CD14-positive monocyte (primary cell): ENCODE results near the gene CYSLTR1. TPM values are rescaled to one million over a fixed set of nuclear protein-coding genes. Genes with fewer than 3 reads are reported as not detected.

Experiments used
- DNase-seq, 3 donors: peaks; one replicate each; pipeline ENCODE4 v3.0.0-alpha.2; 2011 to 2022
- H2AFZ ChIP-seq: 2 replicates; pipeline ENCODE4 v1.6.0; 2012; ENCODE audit warnings: mild to moderate bottlenecking, low read depth, low read length, inconsistent platforms; ENCODE audit not compliant: insufficient read depth, poor library complexity, severe bottlenecking
- H3K27ac ChIP-seq, 2 donors: 1 replicate in 1 of 2; 2 replicates in 1 of 2; pipeline ENCODE4 v1.5.1; 2012 to 2013; ENCODE audit warnings: low read length in 2 of 2, control low read depth in 1 of 2, inconsistent platforms in 1 of 2, low read depth in 1 of 2, mild to moderate bottlenecking in 1 of 2
- H3K27me3 ChIP-seq, 2 donors: one replicate each; pipeline versions ENCODE4 v1.6.0 to v1.6.1; 2011 to 2013; ENCODE audit warnings: low read length in 2 of 2; ENCODE audit not compliant: control insufficient read depth in 2 of 2, insufficient read depth in 2 of 2
- H3K36me3 ChIP-seq, 2 donors: replicated peaks in 1 of 2; 1 replicate in 1 of 2; 2 replicates in 1 of 2; pipeline versions ENCODE4 v1.5.1 to v1.6.1; 2012 to 2013; ENCODE audit warnings: low read length in 2 of 2, control low read depth in 1 of 2, inconsistent platforms in 1 of 2, mild to moderate bottlenecking in 1 of 2; ENCODE audit not compliant: insufficient read depth in 2 of 2, control insufficient read depth in 1 of 2
- H3K4me1 ChIP-seq, 2 donors: 1 replicate in 1 of 2; 2 replicates in 1 of 2; pipeline versions ENCODE4 v1.5.1 to v1.6.1; 2012 to 2013; ENCODE audit warnings: low read length in 2 of 2, control low read depth in 1 of 2, inconsistent platforms in 1 of 2, mild to moderate bottlenecking in 1 of 2, moderate library complexity in 1 of 2; ENCODE audit not compliant: insufficient read depth in 2 of 2, control insufficient read depth in 1 of 2
- H3K4me2 ChIP-seq: replicated peaks from 2 replicates; pipeline ENCODE3; 2012; ENCODE audit warnings: low read length, moderate library complexity, mild to moderate bottlenecking; ENCODE audit not compliant: poor library complexity, severe bottlenecking; ENCODE audit errors: extremely low read depth
- H3K4me3 ChIP-seq, 3 experiments: fragments of 200-600 bp in 1 of 3; sonication (generic) in 1 of 3; replicated peaks in 1 of 3; 1 replicate in 2 of 3; 2 replicates in 1 of 3; pipeline ENCODE4 v1.5.1; 2011 to 2013; ENCODE audit warnings: low read length in 3 of 3, mild to moderate bottlenecking in 3 of 3, control low read depth in 2 of 3, low read depth in 2 of 3, inconsistent platforms in 1 of 3, moderate library complexity in 1 of 3
- H3K79me2 ChIP-seq: 2 replicates; pipeline ENCODE4 v1.6.0; 2012; ENCODE audit warnings: mild to moderate bottlenecking, control low read depth, inconsistent platforms, low read length, moderate library complexity; ENCODE audit not compliant: insufficient read depth
- H3K9ac ChIP-seq: 2 replicates; pipeline ENCODE4 v1.6.0; 2017; ENCODE audit warnings: low read length, mild to moderate bottlenecking; ENCODE audit not compliant: insufficient read depth, poor library complexity, severe bottlenecking
- H3K9me3 ChIP-seq, 2 donors: replicated peaks in 1 of 2; 1 replicate in 1 of 2; 2 replicates in 1 of 2; pipeline versions ENCODE4 v1.5.1 to v1.6.1; 2012 to 2013; ENCODE audit warnings: low read length in 2 of 2, control low read depth in 1 of 2; ENCODE audit not compliant: control insufficient read depth in 1 of 2, insufficient read depth in 1 of 2
- H4K20me1 ChIP-seq: 2 replicates; pipeline ENCODE4 v1.6.0; 2012; ENCODE audit warnings: mild to moderate bottlenecking, low read length, control low read depth, moderate library complexity; ENCODE audit not compliant: insufficient read depth
- H3K27ac Mint-ChIP-seq, 7 donors: one replicate each; pipeline ENCODE4 v1.8.0; 2020; ENCODE audit warnings: mild to moderate bottlenecking in 7 of 7, mixed read lengths in 7 of 7, moderate library complexity in 6 of 7, inconsistent platforms in 2 of 7
- H3K27me3 Mint-ChIP-seq, 3 donors: one replicate each; pipeline ENCODE4 v1.8.0; 2021 to 2022; ENCODE audit warnings: low read depth in 3 of 3, mild to moderate bottlenecking in 3 of 3, mixed read lengths in 3 of 3, moderate library complexity in 3 of 3, inconsistent platforms in 1 of 3
- H3K36me3 Mint-ChIP-seq, 2 donors: one replicate each; pipeline ENCODE4 v1.8.0; 2020; ENCODE audit warnings: mixed read lengths in 2 of 2, inconsistent platforms in 1 of 2, mild to moderate bottlenecking in 1 of 2
- H3K4me1 Mint-ChIP-seq: one replicate; pipeline ENCODE4 v1.8.0; 2020; ENCODE audit warnings: mild to moderate bottlenecking, mixed read lengths
- H3K4me3 Mint-ChIP-seq, 2 donors: one replicate each; pipeline ENCODE4 v1.8.0; 2020; ENCODE audit warnings: mild to moderate bottlenecking in 2 of 2, mixed read lengths in 2 of 2, moderate library complexity in 1 of 2
- H3K9me3 Mint-ChIP-seq, 7 donors: one replicate each; pipeline ENCODE4 v1.8.0; 2020 to 2022; ENCODE audit warnings: mixed read lengths in 7 of 7, mild to moderate bottlenecking in 6 of 7, moderate library complexity in 6 of 7, inconsistent platforms in 2 of 7
- WGBS: methylation state at CpG from one replicate; pipeline ENCODE4 v1.1.5; 2013; ENCODE audit warnings: missing lambda C conversion rate; ENCODE audit not compliant: insufficient coverage; 5-methylcytosine and 5-hydroxymethylcytosine counted together
- intact Hi-C, 2 donors: fragments of 100-400 bp; cut with micrococcal nuclease; formaldehyde crosslinking; loops; one replicate each; pipeline versions ENCODE4 v1.15.0 to v1.15.1; 2023
- polyA plus RNA-seq, 3 donors: library from polyadenylated mRNA; depleted of rRNA in 1 of 3; unstranded in 2 of 3; stranded (reverse) in 1 of 3; fragments of 300-500 nt in 2 of 3; fragments of >200 nt in 1 of 3; fragmentation: Illumina TruSeq in 2 of 3; gene quantifications; 1 replicate in 2 of 3; 2 replicates in 1 of 3; pipeline ENCODE4 v1.2.3, GENCODE V29; 2012 to 2021
- TF ChIP-seq, protein P1 (sequence below): fragments of 200-600 bp; IDR thresholded peaks from one replicate; pipeline ENCODE4 v1.8.0; 2022; ENCODE audit warnings: antibody characterized with exemption, mild to moderate bottlenecking

Gene CYSLTR1
- polyA plus RNA-seq, 3 donors: 9.6 to 46.2 (median 45.2) TPM

DNA sequence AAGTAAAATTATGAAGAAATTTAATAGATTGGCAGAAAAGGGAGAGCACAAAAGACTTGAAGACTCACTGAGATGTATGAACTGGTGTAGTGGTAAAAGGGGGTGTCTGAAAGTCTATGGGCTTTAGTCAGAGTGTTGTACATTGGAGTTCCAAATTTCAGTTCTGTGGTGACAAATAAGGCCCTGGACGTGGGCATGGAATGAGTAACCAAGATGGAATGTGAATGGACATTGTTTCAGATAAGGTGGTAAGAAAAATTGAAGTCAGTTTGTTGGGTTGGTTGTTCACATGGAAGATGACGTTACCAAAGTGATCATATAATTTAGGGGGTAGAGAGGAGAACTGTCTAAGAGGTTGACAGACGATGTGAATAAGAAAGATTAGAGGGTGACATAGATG, 13.9 kb downstream of the CYSLTR1 start:
- Mint-ChIP-seq H3K36me3 (peaks cover 3 to 11% of the 10 kb centered on the region in 2 donors), H3K9me3 (peaks cover 0 to 4% (median 0%) of the 10 kb centered on the region in 7 donors), H3K4me3 (no peak overlapping the region), H3K27me3 (peaks cover 0 to 3% (median 0%) of the 10 kb centered on the region in 3 donors), H3K4me1 (peaks cover 55% of the 10 kb centered on the region), H3K27ac (peak overlapping the region in 1 of 7 donors; percentile 4)
- Histone ChIP-seq H2AFZ (no peak overlapping the region), H3K36me3 (no peaks in the 10 kb centered on the region), H3K9ac (no peak overlapping the region), H3K27ac (no peak overlapping the region), H3K4me3 (no peak overlapping the region), H3K4me2 (no peak overlapping the region), H3K79me2 (peaks cover 89% of the 10 kb centered on the region), H3K9me3 (no peaks in the 10 kb centered on the region), H4K20me1 (peaks cover 44% of the 10 kb centered on the region), H3K27me3 (no peaks in the 10 kb centered on the region), H3K4me1 (peaks cover 27 to 35% of the 10 kb centered on the region in 2 donors)
- 50% methylated on average over 2 of the region's 3 CpGs for WGBS
- TF ChIP-seq, protein P1, sequence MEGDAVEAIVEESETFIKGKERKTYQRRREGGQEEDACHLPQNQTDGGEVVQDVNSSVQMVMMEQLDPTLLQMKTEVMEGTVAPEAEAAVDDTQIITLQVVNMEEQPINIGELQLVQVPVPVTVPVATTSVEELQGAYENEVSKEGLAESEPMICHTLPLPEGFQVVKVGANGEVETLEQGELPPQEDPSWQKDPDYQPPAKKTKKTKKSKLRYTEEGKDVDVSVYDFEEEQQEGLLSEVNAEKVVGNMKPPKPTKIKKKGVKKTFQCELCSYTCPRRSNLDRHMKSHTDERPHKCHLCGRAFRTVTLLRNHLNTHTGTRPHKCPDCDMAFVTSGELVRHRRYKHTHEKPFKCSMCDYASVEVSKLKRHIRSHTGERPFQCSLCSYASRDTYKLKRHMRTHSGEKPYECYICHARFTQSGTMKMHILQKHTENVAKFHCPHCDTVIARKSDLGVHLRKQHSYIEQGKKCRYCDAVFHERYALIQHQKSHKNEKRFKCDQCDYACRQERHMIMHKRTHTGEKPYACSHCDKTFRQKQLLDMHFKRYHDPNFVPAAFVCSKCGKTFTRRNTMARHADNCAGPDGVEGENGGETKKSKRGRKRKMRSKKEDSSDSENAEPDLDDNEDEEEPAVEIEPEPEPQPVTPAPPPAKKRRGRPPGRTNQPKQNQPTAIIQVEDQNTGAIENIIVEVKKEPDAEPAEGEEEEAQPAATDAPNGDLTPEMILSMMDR: no peak
- DNase-seq: no peak
- intact Hi-C loops: no loop called here

DNA sequence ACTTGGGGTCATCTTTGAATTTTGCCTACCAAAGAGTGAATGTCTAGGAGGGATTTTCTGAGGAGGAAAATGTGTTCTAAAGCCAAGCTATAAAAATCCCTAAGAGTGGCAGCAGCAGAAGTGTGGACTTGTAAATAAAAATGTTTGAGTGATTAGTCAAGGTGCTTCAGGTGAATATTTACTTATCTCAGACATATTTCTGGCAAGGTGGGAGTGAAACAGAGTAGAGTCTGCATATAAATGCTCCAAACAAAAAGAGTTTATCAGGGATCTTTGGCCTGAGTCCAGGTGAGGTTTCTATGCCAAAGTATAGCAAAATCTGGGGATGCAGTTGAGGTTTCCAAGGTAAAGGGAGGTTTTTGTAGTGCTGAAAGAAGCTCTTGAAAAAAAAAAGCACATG, 19.7 kb downstream of the CYSLTR1 start:
- H4K20me1 ChIP-seq: peaks cover 22% of the 10 kb centered on the region
- H3K4me3 ChIP-seq: no peak overlapping the region
- peaks cover 0 to 4% of the 10 kb centered on the region in 2 donors for H3K9me3 ChIP-seq
- H3K4me3 Mint-ChIP-seq: no peak overlapping the region
- H3K9me3 Mint-ChIP-seq: peaks cover 0 to 4% (median 2%) of the 10 kb centered on the region in 7 donors
- no peak overlapping the region for H2AFZ ChIP-seq
- TF ChIP-seq, protein P1: no peak
- intact Hi-C loops: no loop called here
- H3K27ac ChIP-seq: no peak overlapping the region
- H3K4me1 Mint-ChIP-seq: peaks cover 21% of the 10 kb centered on the region
- peaks cover 0 to 3% (median 0%) of the 10 kb centered on the region in 3 donors for H3K27me3 Mint-ChIP-seq
- H3K4me2 ChIP-seq: no peak overlapping the region
- no peaks in the 10 kb centered on the region for H3K36me3 ChIP-seq
- H3K9ac ChIP-seq: no peak overlapping the region
- peaks cover 9 to 11% of the 10 kb centered on the region in 2 donors for H3K36me3 Mint-ChIP-seq
- H3K79me2 ChIP-seq: peaks cover 49% of the 10 kb centered on the region
- H3K4me1 ChIP-seq: peaks cover 3 to 5% of the 10 kb centered on the region in 2 donors
- DNase-seq: no peak
- no peaks in the 10 kb centered on the region for H3K27me3 ChIP-seq
- H3K27ac Mint-ChIP-seq: no peak overlapping the region
